ENCODE results near the gene ANKDD1B.

ANKDD1B gene

GRCh38 chr5:75677607-75678006 lies 66.4 kb downstream of the ANKDD1B start:
- Histone ChIP-seq H3K36me3 (ENCODE audit: control insufficient read depth, insufficient read depth, low read length) (no peaks in the 10 kb centered on the region), H3K9ac (no peak overlapping the region), H3K27ac (peak overlapping the region; percentile 66), H3K4me3 (ENCODE audit: low read depth, low read length) (peak overlapping the region; percentile 12), H3K27me3 (ENCODE audit: control insufficient read depth, insufficient read depth, low read length) (no peaks in the 10 kb centered on the region), H3K4me2 (ENCODE audit: low read length) (peak overlapping the region; percentile 57), H3K79me2 (no peaks in the 10 kb centered on the region), H2AFZ (peak overlapping the region; percentile 53), H3K4me1 (peaks cover 20% of the 10 kb centered on the region), H3K9me3 (ENCODE audit: control insufficient read depth, low read length) (no peaks in the 10 kb centered on the region)
- no peak for TF ChIP-seq CTCF (IDR thresholded peaks at IDR 0.05)

- peak overlapping the region; percentile 66 for H3K27ac ChIP-seq
- peak overlapping the region; percentile 57 for H3K4me2 ChIP-seq (ENCODE audit: low read length)
- no peaks in the 10 kb centered on the region for H3K79me2 ChIP-seq
- no peak overlapping the region for H3K9ac ChIP-seq
- H3K9me3 ChIP-seq (ENCODE audit: control insufficient read depth, low read length): no peaks in the 10 kb centered on the region
- H3K4me1 ChIP-seq: peaks cover 20% of the 10 kb centered on the region
- H3K27me3 ChIP-seq (ENCODE audit: control insufficient read depth, insufficient read depth, low read length): no peaks in the 10 kb centered on the region
- H3K4me3 ChIP-seq (ENCODE audit: low read depth, low read length): peak overlapping the region; percentile 12
- TF ChIP-seq CTCF (IDR thresholded peaks at IDR 0.05): no peak
- H2AFZ ChIP-seq: peak overlapping the region; percentile 53
- no peaks in the 10 kb centered on the region for H3K36me3 ChIP-seq (ENCODE audit: control insufficient read depth, insufficient read depth, low read length)
These were observed 66.9 kb downstream of the ANKDD1B start for GRCh38 chr5:75678155-75678554.

- peaks cover 9% of the 10 kb centered on the region for H3K4me1 ChIP-seq
- H3K4me3 ChIP-seq (ENCODE audit: low read depth, low read length): peak overlapping the region; percentile 18
- no peaks in the 10 kb centered on the region for H3K27me3 ChIP-seq (ENCODE audit: control insufficient read depth, insufficient read depth, low read length)
- peak overlapping the region; percentile 60 for H3K4me2 ChIP-seq (ENCODE audit: low read length)
- no peaks in the 10 kb centered on the region for H3K36me3 ChIP-seq (ENCODE audit: control insufficient read depth, insufficient read depth, low read length)
- H3K79me2 ChIP-seq: no peaks in the 10 kb centered on the region
- H3K9ac ChIP-seq: no peak overlapping the region
- peak; percentile 79 for TF ChIP-seq CTCF (IDR thresholded peaks at IDR 0.05)
- H3K9me3 ChIP-seq (ENCODE audit: control insufficient read depth, low read length): no peaks in the 10 kb centered on the region
- H2AFZ ChIP-seq: peak overlapping the region; percentile 54
- H3K27ac ChIP-seq: no peak overlapping the region
These were observed 70.0 kb downstream of the ANKDD1B start for GRCh38 chr5:75681125-75681830.

GRCh38 chr5:75685141-75685540 lies 73.9 kb downstream of the ANKDD1B start:
- no peaks in the 10 kb centered on the region for H3K9me3 ChIP-seq (ENCODE audit: control insufficient read depth, low read length)
- H3K36me3 ChIP-seq (ENCODE audit: control insufficient read depth, insufficient read depth, low read length): no peaks in the 10 kb centered on the region
- no peak overlapping the region for H3K9ac ChIP-seq
- H3K4me1 ChIP-seq: peaks cover 4% of the 10 kb centered on the region
- TF ChIP-seq CTCF (IDR thresholded peaks at IDR 0.05): no peak
- no peak overlapping the region for H3K4me3 ChIP-seq (ENCODE audit: low read depth, low read length)
- H3K27ac ChIP-seq: no peak overlapping the region
- no peaks in the 10 kb centered on the region for H3K79me2 ChIP-seq
- H2AFZ ChIP-seq: no peak overlapping the region
- no peak overlapping the region for H3K4me2 ChIP-seq (ENCODE audit: low read length)
- H3K27me3 ChIP-seq (ENCODE audit: control insufficient read depth, insufficient read depth, low read length): no peaks in the 10 kb centered on the region

- Histone ChIP-seq H3K36me3 (ENCODE audit: control insufficient read depth, insufficient read depth, low read length) (no peaks in the 10 kb centered on the region), H2AFZ (no peak overlapping the region)
- no peak for TF ChIP-seq CTCF (IDR thresholded peaks at IDR 0.05)
These were observed 75.2 kb downstream of the ANKDD1B start for GRCh38 chr5:75686480-75686879.

More at GRCh38 chr5:75686480-75686879, 75.2 kb downstream of the ANKDD1B start:
- no peaks in the 10 kb centered on the region for H3K9me3 ChIP-seq (ENCODE audit: control insufficient read depth, low read length)
- no peaks in the 10 kb centered on the region for H3K27me3 ChIP-seq (ENCODE audit: control insufficient read depth, insufficient read depth, low read length)
- no peak overlapping the region for H3K4me2 ChIP-seq (ENCODE audit: low read length)
- no peak overlapping the region for H3K27ac ChIP-seq
- H3K4me3 ChIP-seq (ENCODE audit: low read depth, low read length): no peak overlapping the region
- H3K4me1 ChIP-seq: no peaks in the 10 kb centered on the region
- H3K9ac ChIP-seq: no peak overlapping the region
- H3K79me2 ChIP-seq: no peaks in the 10 kb centered on the region

Data from parathyroid adenoma (tissue), 2 donors.